HCT116 (cell line): ENCODE data around the gene AGTPBP1. TPM values are rescaled to one million over a fixed set of nuclear protein-coding genes. Genes with fewer than 3 reads are reported as not detected.

Experiments
- ATAC-seq: fragments of 200-7000 bp; cut with Tn5 transposase; 2 replicates; pipeline ENCODE4 v1.9.1; 2020; ENCODE audit warnings: mild to moderate bottlenecking, moderate library complexity
- BruUV-seq: library from RNA; stranded (reverse); fragments of 400-500 nt; replicated peaks from 2 replicates; lab custom pipeline; 2021; lab: Mats Ljungman, UMichigan
- CTCF ChIA-PET: fragments of 300-600 bp; sonication (Branson Sonifier 250); formaldehyde crosslinking; loops from one replicate; lab custom pipeline; 2021; ENCODE audit warnings: antibody characterized with exemption; lab: Charles Lee
- POLR2A ChIA-PET: fragments of 300-600, 350-600 bp; sonication (Branson Sonifier 250); formaldehyde crosslinking; loops from one replicate; lab custom pipeline; 2021; ENCODE audit warnings: antibody characterized with exemption; lab: Charles Lee
- RAD21 ChIA-PET, 2 experiments: fragments of 300-600 bp; sonication (Branson Sonifier 250); formaldehyde crosslinking; loops; one replicate each; lab custom pipeline; 2023; ENCODE audit warnings: low total read pairs in 2 of 2; ENCODE audit not compliant: uncharacterized antibody in 2 of 2, unreplicated experiment in 2 of 2, low non-redundant PET in 1 of 2; lab: Charles Lee
- DNase-seq: peaks from one replicate; pipeline ENCODE4 v3.0.0-alpha.2; 2010; ENCODE audit warnings: low read depth, low spot score
- H2AFZ ChIP-seq: fragments of 200-600 bp; shearing (Covaris generic), sonication (generic); 2 replicates; pipeline ENCODE4 v1.6.1; 2017; ENCODE audit warnings: low read depth, mixed run types, mixed read lengths, antibody characterized with exemption, low read length; ENCODE audit not compliant: poor library complexity, severe bottlenecking
- H3K27ac ChIP-seq: 2 replicates; pipeline ENCODE4 v1.5.1; 2012; ENCODE audit warnings: low read depth, low read length
- H3K27me3 ChIP-seq: fragments of 200-600 bp; sonication (generic); 2 replicates; pipeline ENCODE4 v1.6.1; 2016; ENCODE audit warnings: mixed run types, low read length, mixed read lengths; ENCODE audit not compliant: insufficient read depth
- H3K36me3 ChIP-seq, 2 experiments: fragments of 200-500 bp in 1 of 2; fragments of 200-600 bp in 1 of 2; sonication (Bioruptor generic) in 1 of 2; sonication (generic) in 1 of 2; 2 replicates each; pipeline versions ENCODE4 v1.5.1 to v1.6.1; 2014 to 2016; ENCODE audit warnings: low read length in 2 of 2, inconsistent platforms in 1 of 2, mixed read lengths in 1 of 2, mixed run types in 1 of 2; ENCODE audit not compliant: insufficient read depth in 2 of 2, control insufficient read depth in 1 of 2
- H3K4me1 ChIP-seq, 2 experiments: fragments of 200-600 bp in 1 of 2; sonication (generic) in 1 of 2; 2 replicates each; pipeline versions ENCODE4 v1.5.1 to v1.6.1; 2012 to 2017; ENCODE audit warnings: low read length in 2 of 2, inconsistent platforms in 1 of 2, mild to moderate bottlenecking in 1 of 2, mixed read lengths in 1 of 2, mixed run types in 1 of 2, moderate library complexity in 1 of 2; ENCODE audit not compliant: insufficient read depth in 2 of 2, control insufficient read depth in 1 of 2
- H3K4me2 ChIP-seq: fragments of 200-600 bp; sonication (generic); 2 replicates; pipeline ENCODE4 v1.6.1; 2017; ENCODE audit warnings: mixed run types, low read length, mixed read lengths
- H3K4me3 ChIP-seq, 2 experiments: fragments of 200-600 bp in 1 of 2; sonication (generic) in 1 of 2; replicated peaks in 1 of 2; 2 replicates each; pipeline ENCODE4 v1.5.1; 2011 to 2016; ENCODE audit warnings: low read length in 2 of 2, control low read depth in 1 of 2, low read depth in 1 of 2, mild to moderate bottlenecking in 1 of 2, mixed read lengths in 1 of 2, mixed run types in 1 of 2
- H3K79me2 ChIP-seq: fragments of 200-600 bp; sonication (generic); 2 replicates; pipeline ENCODE4 v1.6.1; 2017; ENCODE audit warnings: mild to moderate bottlenecking, mixed run types, low read length, moderate library complexity, mixed read lengths; ENCODE audit not compliant: insufficient read depth
- H3K9ac ChIP-seq: fragments of 200-600 bp; sonication (generic); 2 replicates; pipeline ENCODE4 v1.6.1; 2016; ENCODE audit warnings: low read length, mixed read lengths
- H3K9me2 ChIP-seq: fragments of 200-600 bp; sonication (generic), shearing (Covaris generic); 2 replicates; pipeline ENCODE4 v1.6.1; 2017; ENCODE audit warnings: mixed run types, mild to moderate bottlenecking, moderate library complexity; ENCODE audit not compliant: insufficient read depth
- H3K9me3 ChIP-seq, 2 experiments: fragments of 200-500 bp in 1 of 2; fragments of 200-600 bp in 1 of 2; sonication (Bioruptor generic) in 1 of 2; sonication (generic) in 1 of 2; 2 replicates each; pipeline ENCODE4 v1.6.1; 2014 to 2017; ENCODE audit warnings: low read length in 2 of 2, mixed read lengths in 2 of 2, inconsistent platforms in 1 of 2, low read depth in 1 of 2, mild to moderate bottlenecking in 1 of 2, mixed run types in 1 of 2, moderate library complexity in 1 of 2; ENCODE audit not compliant: control insufficient read depth in 1 of 2, insufficient read depth in 1 of 2
- H4K20me1 ChIP-seq: fragments of 200-600 bp; sonication (generic), shearing (Covaris generic); 2 replicates; pipeline ENCODE4 v1.6.1; 2017; ENCODE audit warnings: mixed run types, mild to moderate bottlenecking, moderate library complexity; ENCODE audit not compliant: insufficient read depth
- EZH2 ChIP-seq: fragments of 200-600 bp; sonication (generic); IDR thresholded peaks from 2 replicates; pipeline ENCODE4 v1.6.1; 2017; ENCODE audit warnings: antibody characterized with exemption, mixed run types
- MAX ChIP-seq: IDR thresholded peaks from 2 replicates; pipeline ENCODE4 v1.6.1; 2012
- POLR2A ChIP-seq: IDR thresholded peaks from 2 replicates; pipeline ENCODE4 v1.7.0; 2011; ENCODE audit warnings: borderline replicate concordance; ENCODE audit not compliant: insufficient read depth, insufficient read length; ENCODE audit errors: extremely low read depth
- RAD21 ChIP-seq: IDR thresholded peaks from 2 replicates; pipeline ENCODE4 v1.6.1; 2012; ENCODE audit warnings: low read depth, mild to moderate bottlenecking
- ZFX ChIP-seq: fragments of 450-650 bp; IDR thresholded peaks from 2 replicates; pipeline ENCODE4 v1.6.1; 2017
- intact Hi-C: fragments of 100-400 bp; cut with micrococcal nuclease; formaldehyde crosslinking; loops from 2 replicates; pipeline ENCODE4 v1.10.0; 2022
- total RNA-seq: library from RNA; stranded (reverse); gene quantifications from one replicate; pipeline ENCODE4 v1.2.1, GENCODE V29; 2021; ENCODE audit not compliant: unreplicated experiment

Gene AGTPBP1
- total RNA-seq, 1 experiment from 2014 or later: 17.4 TPM

- ATAC-seq: no peak
- no TSS peak for BruUV-seq
- Histone ChIP-seq H3K4me2 (no peak overlapping the region), H3K4me1 (0 out of 4 replicates have a peak, but pooled peaks cover 0 to 4% of the 10 kb centered on the region in 2 experiments), H4K20me1 (no peaks in the 10 kb centered on the region), H3K9me2 (no peaks in the 10 kb centered on the region), H3K9me3 (no peaks in the 10 kb centered on the region), H3K79me2 (no peaks in the 10 kb centered on the region)
- DNase-seq: no peak
- intact Hi-C loops: no loop called here
- TF ChIP-seq ZFX (no peak), POLR2A (no peak), EZH2 (no peak)
- TF ChIP-seq, all 23 proteins: peak for 0
- ChIA-PET POLR2A (no interaction called here), RAD21 (no interaction called here), CTCF (no interaction called here)
- Histone ChIP-seq H3K9ac (no peak overlapping the region), H3K27me3 (no peaks in the 10 kb centered on the region), H3K4me3 (no peak overlapping the region), H3K36me3 (no peaks in the 10 kb centered on the region), H3K27ac (no peak overlapping the region), H2AFZ (no peak overlapping the region)
These were observed 194.2 kb downstream of the AGTPBP1 start for GRCh38 chr9:85547599-85547998.

GRCh38 chr9:85543196-85543595, 198.6 kb downstream of the AGTPBP1 start:
- no TSS peak for BruUV-seq
- intact Hi-C loops: no loop called here
- no peaks in the 10 kb centered on the region for H3K9me2 ChIP-seq
- H3K4me3 ChIP-seq: no peak overlapping the region
- peaks cover 6 to 17% of the 10 kb centered on the region in 2 experiments for H3K4me1 ChIP-seq
- H4K20me1 ChIP-seq: no peaks in the 10 kb centered on the region
- H3K4me2 ChIP-seq: no peak overlapping the region
- no peaks in the 10 kb centered on the region for H3K9me3 ChIP-seq
- TF ChIP-seq MAX (no peak), RAD21 (no peak)
- H3K9ac ChIP-seq: no peak overlapping the region
- H3K79me2 ChIP-seq: no peaks in the 10 kb centered on the region
- H3K36me3 ChIP-seq: no peaks in the 10 kb centered on the region
- H3K27me3 ChIP-seq: no peaks in the 10 kb centered on the region
- DNase-seq (no peak), ATAC-seq (no peak)
- H3K27ac ChIP-seq: no peak overlapping the region
- no peak overlapping the region for H2AFZ ChIP-seq
- RAD21 ChIA-PET: no interaction called here
- CTCF ChIA-PET: interaction anchor here (0.6 kb wide), 1 partner anchor 155 kb away, joined by 3 read pairs; no protein-coding TSS in a partner anchor
- POLR2A ChIA-PET: no interaction called here
